IMR-90 (cell line): Measurements from ENCODE around the gene ASTN2. TPM values are rescaled to one million over a fixed set of nuclear protein-coding genes. Genes with fewer than 3 reads are reported as not detected.

Experiments used
- ATAC-seq: fragments of 200-7000 bp; cut with Tn5 transposase; 2 replicates; pipeline ENCODE4 v1.9.1; 2020; ENCODE audit warnings: low read depth, mild to moderate bottlenecking, moderate library complexity
- BruUV-seq: library from RNA; stranded (reverse); fragments of 400-500 nt; replicated peaks from 2 replicates; lab custom pipeline; 2021; lab: Mats Ljungman, UMichigan
- CTCF ChIA-PET: fragments of 300-600 bp; formaldehyde crosslinking; extraction: SDS; loops from one replicate; lab custom pipeline; 2021; ENCODE audit warnings: antibody characterized with exemption; lab: Yijun Ruan, JAX
- POLR2A ChIA-PET: fragments of 300-600 bp; sonication (Branson Sonifier 250); formaldehyde crosslinking; loops from one replicate; lab custom pipeline; 2022; ENCODE audit warnings: antibody characterized with exemption; ENCODE audit not compliant: unreplicated experiment; lab: Charles Lee
- DNase-seq: peaks from one replicate; pipeline ENCODE4 v3.0.0; 2013
- H2AFZ ChIP-seq: replicated peaks from 2 replicates; pipeline ENCODE3; 2013; ENCODE audit warnings: low read length, mild to moderate bottlenecking; ENCODE audit not compliant: poor library complexity
- H2AK5ac ChIP-seq: 2 replicates; pipeline ENCODE4 v1.6.1; 2013; ENCODE audit warnings: low read depth, low read length, inconsistent platforms
- H2AK9ac ChIP-seq: replicated peaks from 2 replicates; pipeline ENCODE3; 2013; ENCODE audit warnings: mild to moderate bottlenecking, low read depth, low read length, moderate library complexity; ENCODE audit not compliant: poor library complexity
- H2BK120ac ChIP-seq: 2 replicates; pipeline ENCODE4 v1.6.1; 2013; ENCODE audit warnings: low read depth, low read length, inconsistent platforms
- H2BK15ac ChIP-seq: 3 replicates; pipeline ENCODE4 v1.6.1; 2013; ENCODE audit warnings: low read depth, low read length, inconsistent platforms
- H2BK20ac ChIP-seq: 2 replicates; pipeline ENCODE4 v1.6.1; 2013; ENCODE audit warnings: low read depth, mild to moderate bottlenecking, inconsistent platforms, low read length, moderate library complexity
- H2BK5ac ChIP-seq: 2 replicates; pipeline ENCODE4 v1.6.1; 2013; ENCODE audit warnings: mild to moderate bottlenecking, low read depth, low read length, inconsistent platforms; ENCODE audit not compliant: poor library complexity, severe bottlenecking
- H3K14ac ChIP-seq: replicated peaks from 2 replicates; pipeline ENCODE4 v1.6.1; 2013; ENCODE audit warnings: low read depth, low read length, inconsistent platforms
- H3K18ac ChIP-seq: 2 replicates; pipeline ENCODE4 v1.6.1; 2013; ENCODE audit warnings: low read depth, low read length, control low read depth
- H3K23ac ChIP-seq: 2 replicates; pipeline ENCODE4 v1.6.1; 2013; ENCODE audit warnings: low read depth, low read length, inconsistent platforms
- H3K27ac ChIP-seq: 2 replicates; pipeline ENCODE4 v1.5.1; 2013; ENCODE audit warnings: mild to moderate bottlenecking, control low read depth, low read length; ENCODE audit not compliant: insufficient read depth
- H3K27me3 ChIP-seq: 2 replicates; pipeline ENCODE4 v1.6.1; 2013; ENCODE audit warnings: low read length; ENCODE audit not compliant: control insufficient read depth, insufficient read depth
- H3K36me3 ChIP-seq: 2 replicates; pipeline ENCODE4 v1.6.1; 2013; ENCODE audit warnings: low read length, mixed read lengths; ENCODE audit not compliant: control insufficient read depth, insufficient read depth
- H3K4ac ChIP-seq: 2 replicates; pipeline ENCODE4 v1.6.1; 2013; ENCODE audit warnings: low read depth, low read length, inconsistent platforms
- H3K4me1 ChIP-seq: 2 replicates; pipeline ENCODE4 v1.6.1; 2013; ENCODE audit warnings: low read length, mixed read lengths; ENCODE audit not compliant: control insufficient read depth, insufficient read depth
- H3K4me2 ChIP-seq: 2 replicates; pipeline ENCODE4 v1.6.1; 2013; ENCODE audit warnings: low read depth, mild to moderate bottlenecking, control low read depth, low read length, moderate library complexity
- H3K4me3 ChIP-seq: 2 replicates; pipeline ENCODE4 v1.5.1; 2013; ENCODE audit warnings: low read depth, mild to moderate bottlenecking, control low read depth, low read length, moderate library complexity; ENCODE audit not compliant: insufficient read depth
- H3K56ac ChIP-seq: 2 replicates; pipeline ENCODE4 v1.6.1; 2013; ENCODE audit warnings: low read length, inconsistent platforms; ENCODE audit not compliant: insufficient read depth; ENCODE audit errors: extremely low read depth
- H3K79me1 ChIP-seq, 2 experiments: 2 replicates each; pipeline ENCODE4 v1.6.1; 2013; ENCODE audit warnings: low read length in 2 of 2, inconsistent platforms in 1 of 2, low read depth in 1 of 2
- H3K9ac ChIP-seq: 2 replicates; pipeline ENCODE4 v1.6.1; 2013; ENCODE audit warnings: low read depth, low read length, control low read depth
- H3K9me1 ChIP-seq: 2 replicates; pipeline ENCODE4 v1.6.1; 2013; ENCODE audit warnings: low read length, inconsistent platforms; ENCODE audit not compliant: insufficient read depth
- H3K9me3 ChIP-seq: 2 replicates; pipeline ENCODE4 v1.6.1; 2013; ENCODE audit warnings: low read length; ENCODE audit not compliant: control insufficient read depth, insufficient read depth
- H4K20me1 ChIP-seq: 2 replicates; pipeline ENCODE4 v1.6.1; 2013; ENCODE audit warnings: low read length, inconsistent platforms; ENCODE audit not compliant: insufficient read depth
- H4K5ac ChIP-seq: 2 replicates; pipeline ENCODE4 v1.6.1; 2013; ENCODE audit warnings: mild to moderate bottlenecking, low read depth, low read length, control low read depth
- H4K8ac ChIP-seq, 2 experiments: 2 replicates each; pipeline ENCODE4 v1.6.1; 2013; ENCODE audit warnings: low read depth in 2 of 2, low read length in 2 of 2, control low read depth in 1 of 2, inconsistent platforms in 1 of 2
- H4K91ac ChIP-seq: 2 replicates; pipeline ENCODE4 v1.6.1; 2013; ENCODE audit warnings: low read depth, low read length, inconsistent platforms; ENCODE audit not compliant: insufficient read depth
- BHLHE40 ChIP-seq: fragments of 150-350 bp; IDR thresholded peaks from 2 replicates; pipeline ENCODE4 v1.6.1; 2016; ENCODE audit warnings: mild to moderate bottlenecking, low read depth, low read length
- CEBPB ChIP-seq: IDR thresholded peaks from 2 replicates; pipeline ENCODE4 v1.6.1; 2012; ENCODE audit warnings: low read depth, low read length, improper control_type of control experiment
- FOS ChIP-seq: fragments of 150-350 bp; IDR thresholded peaks from 2 replicates; pipeline ENCODE4 v1.6.1; 2016; ENCODE audit warnings: low read depth, low read length
- MAFK ChIP-seq: IDR thresholded peaks from 2 replicates; pipeline ENCODE4 v1.6.1; 2012; ENCODE audit warnings: low read depth, low read length, improper control_type of control experiment
- SMC3 ChIP-seq: fragments of 150-350 bp; IDR thresholded peaks from 2 replicates; pipeline ENCODE4 v1.6.1; 2016; ENCODE audit warnings: low read depth, mild to moderate bottlenecking, antibody characterized with exemption, low read length, moderate library complexity
- WGBS, 2 experiments: methylation state at CpG; one replicate each; pipeline versions ENCODE4 v1.1.5 to v1.1.7; 2013; ENCODE audit warnings: missing lambda C conversion rate in 2 of 2; ENCODE audit not compliant: insufficient read length in 1 of 2; ENCODE audit errors: extremely low coverage in 2 of 2; 5-methylcytosine and 5-hydroxymethylcytosine counted together
- dilution Hi-C: fragments of 300-500 bp; cut with HindIII; formaldehyde crosslinking; loops from one replicate; pipeline ENCODE4 v1.14.3; 2018; ENCODE audit warnings: low sequenced_read_pairs; ENCODE audit not compliant: unreplicated experiment
- in situ Hi-C: fragments of 300-500 bp; cut with MboI; formaldehyde crosslinking; loops from 3 replicates; pipeline ENCODE4 v1.14.3; 2019; ENCODE audit warnings: low sequenced_read_pairs, inconsistent platforms, mixed read lengths
- intact Hi-C: fragments of 100-400 bp; cut with micrococcal nuclease; formaldehyde crosslinking; loops from 2 replicates; pipeline ENCODE4 v1.10.0; 2022
- polyA plus RNA-seq, 3 experiments: library from polyadenylated mRNA; depleted of rRNA; stranded (reverse); fragments of >200 nt; gene quantifications; 2 replicates each; pipeline ENCODE4 v1.2.3, GENCODE V29; 2012; ENCODE audit warnings: low replicate concordance in 1 of 3
- total RNA-seq: library from RNA; depleted of rRNA; stranded (reverse); fragments of >200 nt; gene quantifications from 2 replicates; pipeline ENCODE4 v1.2.3, GENCODE V29; 2012
- TF ChIP-seq, protein P1 (sequence below): fragments of 150-350 bp; IDR thresholded peaks from 2 replicates; pipeline ENCODE4 v1.6.1; 2016; ENCODE audit warnings: low read depth, mild to moderate bottlenecking, low read length, moderate library complexity, borderline replicate concordance
- TF ChIP-seq, protein P2 (sequence below): conservative IDR thresholded peaks from 2 replicates; pipeline ENCODE4 v1.5.1; 2012; ENCODE audit warnings: mild to moderate bottlenecking, low read depth, low read length, improper control_type of control experiment

Gene ASTN2
- total and polyA plus RNA-seq, 2 of the 4 experiments (the other 2 are of a cell fraction) = 3.8 to 6.8 TPM

DNA sequence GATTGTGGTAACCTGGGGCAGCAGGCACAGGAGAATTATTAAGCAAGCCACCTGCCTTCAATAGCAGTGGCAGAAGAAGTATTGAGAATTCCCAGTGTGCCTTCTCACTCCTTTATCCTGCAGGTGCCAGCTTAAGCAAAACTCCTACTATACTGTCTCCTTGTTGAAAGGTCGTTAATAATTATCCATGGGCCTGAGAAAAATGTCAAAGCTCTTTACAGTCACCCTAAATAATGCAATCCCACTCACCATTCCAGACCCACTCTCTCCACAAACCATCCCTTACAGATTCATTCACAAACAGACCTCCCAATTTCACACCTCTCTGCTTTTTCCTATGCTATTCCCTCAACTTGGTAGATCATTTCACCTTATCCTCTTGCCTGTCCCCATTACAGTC, 889.2 kb downstream of the ASTN2 start:
- no peak overlapping the region for H2BK5ac ChIP-seq
- intact Hi-C loops = no loop called here
- in situ Hi-C loops = no loop called here

More for the DNA sequence above, 889.2 kb downstream of the ASTN2 start:
- Histone ChIP-seq H3K27ac (no peak overlapping the region), H3K36me3 (no peaks in the 10 kb centered on the region), H3K27me3 (peaks cover 2% of the 10 kb centered on the region; the same call in 1 of the 2 replicates), H4K20me1 (no peaks in the 10 kb centered on the region), H4K91ac (no peak overlapping the region), H3K4me2 (no peak overlapping the region), H4K5ac (no peak overlapping the region), H3K4me3 (no peak overlapping the region), H4K8ac (no peak overlapping the region), H3K9me1 (no peaks in the 10 kb centered on the region), H2BK120ac (no peak overlapping the region), H3K4ac (no peak overlapping the region), H2AK5ac (no peak overlapping the region), H3K14ac (no peak overlapping the region), H3K4me1 (no peaks in the 10 kb centered on the region), H3K79me1 (no peaks in the 10 kb centered on the region), H2AK9ac (no peak overlapping the region), H2BK15ac (no peak overlapping the region), H3K18ac (no peak overlapping the region), H2AFZ (no peak overlapping the region), H3K56ac (no peak overlapping the region), H3K9ac (no peak overlapping the region), H3K23ac (no peak overlapping the region), H3K9me3 (peaks cover 3% of the 10 kb centered on the region; the same call in 1 of the 2 replicates), H2BK20ac (no peak overlapping the region)
- ChIA-PET POLR2A (no interaction called here), CTCF (no interaction called here)
- ATAC-seq (no peak), DNase-seq (no peak)
- no CpG with 5 or more reads among the region's 1 CpG for WGBS, 2 experiments
- TF ChIP-seq SMC3 = no peak
- TF ChIP-seq FOS = no peak
- no peak for TF ChIP-seq CEBPB
- TF ChIP-seq MAFK = no peak
- TF ChIP-seq, protein P1, sequence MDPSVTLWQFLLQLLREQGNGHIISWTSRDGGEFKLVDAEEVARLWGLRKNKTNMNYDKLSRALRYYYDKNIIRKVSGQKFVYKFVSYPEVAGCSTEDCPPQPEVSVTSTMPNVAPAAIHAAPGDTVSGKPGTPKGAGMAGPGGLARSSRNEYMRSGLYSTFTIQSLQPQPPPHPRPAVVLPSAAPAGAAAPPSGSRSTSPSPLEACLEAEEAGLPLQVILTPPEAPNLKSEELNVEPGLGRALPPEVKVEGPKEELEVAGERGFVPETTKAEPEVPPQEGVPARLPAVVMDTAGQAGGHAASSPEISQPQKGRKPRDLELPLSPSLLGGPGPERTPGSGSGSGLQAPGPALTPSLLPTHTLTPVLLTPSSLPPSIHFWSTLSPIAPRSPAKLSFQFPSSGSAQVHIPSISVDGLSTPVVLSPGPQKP = no peak
- no peak for TF ChIP-seq BHLHE40
- TF ChIP-seq, protein P2, sequence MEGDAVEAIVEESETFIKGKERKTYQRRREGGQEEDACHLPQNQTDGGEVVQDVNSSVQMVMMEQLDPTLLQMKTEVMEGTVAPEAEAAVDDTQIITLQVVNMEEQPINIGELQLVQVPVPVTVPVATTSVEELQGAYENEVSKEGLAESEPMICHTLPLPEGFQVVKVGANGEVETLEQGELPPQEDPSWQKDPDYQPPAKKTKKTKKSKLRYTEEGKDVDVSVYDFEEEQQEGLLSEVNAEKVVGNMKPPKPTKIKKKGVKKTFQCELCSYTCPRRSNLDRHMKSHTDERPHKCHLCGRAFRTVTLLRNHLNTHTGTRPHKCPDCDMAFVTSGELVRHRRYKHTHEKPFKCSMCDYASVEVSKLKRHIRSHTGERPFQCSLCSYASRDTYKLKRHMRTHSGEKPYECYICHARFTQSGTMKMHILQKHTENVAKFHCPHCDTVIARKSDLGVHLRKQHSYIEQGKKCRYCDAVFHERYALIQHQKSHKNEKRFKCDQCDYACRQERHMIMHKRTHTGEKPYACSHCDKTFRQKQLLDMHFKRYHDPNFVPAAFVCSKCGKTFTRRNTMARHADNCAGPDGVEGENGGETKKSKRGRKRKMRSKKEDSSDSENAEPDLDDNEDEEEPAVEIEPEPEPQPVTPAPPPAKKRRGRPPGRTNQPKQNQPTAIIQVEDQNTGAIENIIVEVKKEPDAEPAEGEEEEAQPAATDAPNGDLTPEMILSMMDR = no peak
- no TSS peak for BruUV-seq
- dilution Hi-C loops = no loop called here
